HCEC 1CT (cell line): ENCODE data around the gene TRIM50.
"Not testable (repeated sequence)": the region's sequence is repeated elsewhere in the genome, so short reads cannot be mapped to it uniquely, and the experiment has no call there.

Experiments used
- DNase-seq: peaks from one replicate; pipeline ENCODE4 v3.0.0-alpha.2; 2017

The TRIM50 gene

GRCh38 chr7:73327922-73328321 is at the start of gene TRIM50, which contains the start of gene FKBP6:
Gene TRIM50, minus strand, starts transcription at chr7:73328082. Its CDS starts 3,295 bp downstream, at chr7:73324787.
Gene FKBP6, plus strand, starts transcription at chr7:73328161. Its CDS starts 268 bp downstream, at chr7:73328429.
- not testable (repeated sequence) for DNase-seq

GRCh38 chr7:73376671-73377412 is 49.0 kb upstream of the TRIM50 start:
- DNase-seq, result no peak

GRCh38 chr7:73376262-73376661 is 48.4 kb upstream of the TRIM50 start:
- not testable (repeated sequence) for DNase-seq

GRCh38 chr7:73373741-73374140 is 45.9 kb upstream of the TRIM50 start:
- no peak for DNase-seq

GRCh38 chr7:73369622-73370021 is 41.7 kb upstream of the TRIM50 start:
- no peak for DNase-seq

- no peak for DNase-seq
These were observed 41.1 kb upstream of the TRIM50 start for GRCh38 chr7:73369009-73369408.

- DNase-seq, result no peak
These were observed 39.1 kb upstream of the TRIM50 start for GRCh38 chr7:73366990-73367389.

GRCh38 chr7:73366127-73366526 is 38.2 kb upstream of the TRIM50 start:
- no peak for DNase-seq

- no peak for DNase-seq
These were observed 36.3 kb upstream of the TRIM50 start for GRCh38 chr7:73364006-73364728.

GRCh38 chr7:73363225-73364005 is 35.5 kb upstream of the TRIM50 start:
- no peak for DNase-seq

GRCh38 chr7:73360590-73360989 is 32.7 kb upstream of the TRIM50 start:
- DNase-seq, result not testable (repeated sequence)

GRCh38 chr7:73359746-73360375 is 32.0 kb upstream of the TRIM50 start:
- DNase-seq, result no peak

- no peak for DNase-seq
These were observed 31.4 kb upstream of the TRIM50 start for GRCh38 chr7:73359306-73359705.

- DNase-seq, result no peak
These were observed 30.9 kb upstream of the TRIM50 start for GRCh38 chr7:73358590-73359275.

GRCh38 chr7:73356159-73356558 is 28.3 kb upstream of the TRIM50 start:
- DNase-seq, result no peak

GRCh38 chr7:73354821-73355220 is 26.9 kb upstream of the TRIM50 start:
- DNase-seq, result no peak

- DNase-seq, result no peak
These were observed 26.3 kb upstream of the TRIM50 start for GRCh38 chr7:73354196-73354595.

GRCh38 chr7:73353243-73353642 is 25.4 kb upstream of the TRIM50 start:
- DNase-seq, result no peak

- DNase-seq, result no peak
These were observed 24.9 kb upstream of the TRIM50 start for GRCh38 chr7:73352784-73353183.

- no peak for DNase-seq
These were observed 23.7 kb upstream of the TRIM50 start for GRCh38 chr7:73351447-73352167.

GRCh38 chr7:73350306-73351068 is 22.6 kb upstream of the TRIM50 start:
- no peak for DNase-seq
